ENCODE results near the gene YIF1A. TPM values are rescaled to one million over a fixed set of nuclear protein-coding genes. Genes with fewer than 3 reads are reported as not detected.

Gene YIF1A
- total RNA-seq, 1 donor from 2014 or later, result 146 TPM

DNA sequence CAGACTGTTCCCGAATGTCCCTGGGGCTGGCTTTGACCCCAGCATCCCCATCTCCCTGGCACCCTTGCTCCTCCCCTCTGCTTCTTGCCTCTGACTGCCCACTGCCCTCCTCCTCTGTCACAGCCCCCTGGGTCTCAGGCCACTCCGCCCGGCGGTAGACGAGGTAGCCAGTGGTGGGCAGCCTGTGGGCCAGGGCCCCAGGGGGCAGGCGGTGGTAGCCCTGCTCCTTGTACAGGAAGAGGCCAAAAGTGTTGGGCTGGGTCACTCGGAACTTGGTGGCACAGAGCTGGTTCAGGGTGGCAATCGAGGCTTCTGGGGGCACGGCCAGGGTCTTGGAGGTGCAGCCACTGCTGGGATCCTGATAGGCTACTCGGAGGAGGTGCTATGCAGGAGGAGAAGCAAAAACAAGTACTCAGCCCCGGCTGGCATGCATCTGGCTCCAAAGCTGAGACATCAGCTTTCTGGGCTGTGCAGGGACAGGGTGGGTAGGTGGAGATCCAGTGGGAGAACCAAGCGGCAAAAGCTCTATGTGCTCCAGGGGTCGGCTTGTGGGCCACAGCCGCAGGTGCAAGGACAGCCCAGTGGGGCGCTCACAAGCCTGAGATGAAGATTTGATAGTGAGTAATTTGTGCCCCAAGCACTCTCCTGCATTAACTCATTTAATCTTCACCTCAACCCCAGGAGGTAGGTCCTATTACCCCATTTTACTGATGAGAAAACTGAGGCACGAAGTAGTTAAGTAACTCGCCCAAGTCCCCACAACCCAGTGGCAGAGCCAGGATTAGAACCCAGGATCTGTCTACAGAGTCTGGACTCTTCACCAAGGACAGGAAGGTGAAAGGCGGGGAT is 43.7 kb upstream of the YIF1A start:
- no peak for DNase-seq (ENCODE audit: extremely low spot score, unreplicated experiment)
- Mint-ChIP-seq H3K4me3 (ENCODE audit: unreplicated experiment) (no peak overlapping the region), H3K27ac (ENCODE audit: unreplicated experiment) (no peak overlapping the region), H3K27me3 (ENCODE audit: unreplicated experiment) (no peaks in the 10 kb centered on the region), H3K36me3 (ENCODE audit: unreplicated experiment) (peaks cover 6% of the 10 kb centered on the region), H3K9me3 (ENCODE audit: unreplicated experiment) (no peaks in the 10 kb centered on the region), H3K4me1 (ENCODE audit: unreplicated experiment) (peaks cover 51% of the 10 kb centered on the region)
- TF ChIP-seq CTCF (IDR thresholded peaks at IDR 0.05), result no peak

DNA sequence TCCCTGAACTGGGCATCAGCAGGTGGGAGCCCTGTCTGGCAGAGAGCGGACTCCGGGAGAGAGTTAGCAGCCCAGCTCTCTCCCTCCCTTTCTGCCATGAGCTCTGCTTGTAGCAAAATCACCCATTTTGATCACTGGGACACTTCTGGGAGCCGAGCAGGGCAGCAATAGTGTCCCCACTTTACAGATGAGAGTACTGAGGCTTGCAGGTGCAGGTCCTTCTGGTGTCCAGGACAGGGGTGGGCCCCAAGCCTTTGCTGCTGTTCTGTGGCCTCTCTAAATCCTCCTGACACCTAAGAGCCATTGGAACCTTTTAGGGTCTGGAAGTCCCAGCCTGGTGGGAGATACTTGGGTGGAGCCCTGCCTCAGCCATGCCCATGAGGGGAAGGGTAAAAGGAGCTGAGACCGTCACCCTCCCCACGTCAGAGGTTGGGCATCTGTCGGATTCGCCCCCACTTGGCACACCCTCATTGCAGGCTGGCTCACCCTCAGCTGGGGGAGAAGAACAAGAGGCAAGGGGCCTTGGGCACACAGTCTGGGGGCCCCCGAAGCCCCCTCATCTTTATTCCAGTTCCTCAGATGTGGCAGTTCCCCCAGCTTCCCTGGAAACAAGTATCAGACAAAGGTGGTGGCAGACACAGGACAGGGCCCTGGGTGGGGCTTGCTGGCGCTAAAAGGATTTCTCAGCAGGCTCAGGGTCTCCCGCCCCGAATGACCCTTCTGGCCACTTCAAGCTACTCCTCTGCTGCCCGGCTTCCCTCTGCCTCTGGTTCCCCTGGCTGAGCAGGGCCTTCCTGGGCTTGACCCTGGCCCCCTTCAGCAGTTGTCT is 42.8 kb upstream of the YIF1A start:
- Mint-ChIP-seq H3K4me3 (ENCODE audit: unreplicated experiment) (no peak overlapping the region), H3K36me3 (ENCODE audit: unreplicated experiment) (peaks cover 6% of the 10 kb centered on the region), H3K4me1 (ENCODE audit: unreplicated experiment) (peaks cover 50% of the 10 kb centered on the region), H3K9me3 (ENCODE audit: unreplicated experiment) (no peaks in the 10 kb centered on the region), H3K27me3 (ENCODE audit: unreplicated experiment) (no peaks in the 10 kb centered on the region), H3K27ac (ENCODE audit: unreplicated experiment) (no peak overlapping the region)
- no peak for DNase-seq (ENCODE audit: extremely low spot score, unreplicated experiment)
- no peak for TF ChIP-seq CTCF (IDR thresholded peaks at IDR 0.05)

- H3K4me3 Mint-ChIP-seq (ENCODE audit: unreplicated experiment), result no peak overlapping the region
- no peak overlapping the region for H3K27ac Mint-ChIP-seq (ENCODE audit: unreplicated experiment)
- no peak for DNase-seq (ENCODE audit: extremely low spot score, unreplicated experiment)
- TF ChIP-seq CTCF (IDR thresholded peaks at IDR 0.05), result no peak
- H3K9me3 Mint-ChIP-seq (ENCODE audit: unreplicated experiment), result no peaks in the 10 kb centered on the region
- peaks cover 48% of the 10 kb centered on the region for H3K4me1 Mint-ChIP-seq (ENCODE audit: unreplicated experiment)
- peaks cover 6% of the 10 kb centered on the region for H3K36me3 Mint-ChIP-seq (ENCODE audit: unreplicated experiment)
- H3K27me3 Mint-ChIP-seq (ENCODE audit: unreplicated experiment), result no peaks in the 10 kb centered on the region
Measured at GRCh38 chr11:66330931-66331330, 42.0 kb upstream of the YIF1A start.

GRCh38 chr11:66329165-66329673 is 40.3 kb upstream of the YIF1A start:
- peak overlapping the region; percentile 87 for H3K27ac Mint-ChIP-seq (ENCODE audit: unreplicated experiment)
- H3K27me3 Mint-ChIP-seq (ENCODE audit: unreplicated experiment), result no peaks in the 10 kb centered on the region
- no peak for DNase-seq (ENCODE audit: extremely low spot score, unreplicated experiment)
- TF ChIP-seq CTCF (IDR thresholded peaks at IDR 0.05), result no peak
- no peak overlapping the region for H3K4me3 Mint-ChIP-seq (ENCODE audit: unreplicated experiment)
- peaks cover 57% of the 10 kb centered on the region for H3K4me1 Mint-ChIP-seq (ENCODE audit: unreplicated experiment)
- H3K9me3 Mint-ChIP-seq (ENCODE audit: unreplicated experiment), result no peaks in the 10 kb centered on the region
- H3K36me3 Mint-ChIP-seq (ENCODE audit: unreplicated experiment), result peaks cover 6% of the 10 kb centered on the region
